Femur (tissue), 1 donor: ENCODE results near the gene PEAK1.

Source experiments
- DNase-seq: peaks from one replicate; pipeline ENCODE4 v3.0.0-alpha.2; 2017

Gene PEAK1

DNA sequence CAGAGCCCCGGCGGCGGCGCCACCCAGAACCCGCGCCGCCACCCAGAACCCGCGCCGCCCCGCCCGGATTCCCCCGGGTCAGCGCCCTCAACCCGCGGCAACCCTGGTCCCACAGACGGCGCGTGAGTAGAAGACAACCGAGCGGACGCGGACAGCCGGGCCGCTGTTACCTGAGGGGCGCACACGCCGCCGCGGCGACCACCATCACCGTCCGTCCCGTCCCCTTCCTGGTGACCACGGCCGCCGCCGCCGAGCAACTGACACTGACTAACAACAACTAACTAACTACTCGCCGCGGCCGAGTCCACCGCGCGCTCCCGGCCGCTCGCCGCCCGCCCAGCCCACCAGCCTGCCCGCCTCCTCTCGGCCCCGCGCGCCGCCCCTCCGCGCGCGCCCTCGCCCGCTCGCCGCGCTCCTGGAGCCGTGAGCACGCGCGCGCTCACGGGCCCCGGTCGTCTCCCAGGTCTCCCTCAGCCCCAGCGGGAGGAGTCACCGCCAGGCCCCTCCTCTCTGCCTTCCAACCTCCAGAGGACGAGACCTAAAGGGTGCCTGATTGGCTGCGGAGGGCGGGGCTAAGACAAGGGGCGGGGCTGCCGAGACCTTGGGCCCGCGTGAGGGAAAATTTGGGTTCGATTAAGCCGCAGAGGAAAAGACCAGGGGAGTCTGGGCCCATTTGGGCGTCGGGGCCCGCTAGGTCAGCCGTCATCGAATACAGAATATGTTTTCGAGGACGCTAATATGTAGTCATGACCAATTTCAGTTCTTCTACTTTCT, at the start of gene PEAK1:
PEAK1 (minus strand) TSS at position 269 of the 774 bp plus-strand sequence. CDS start 238,178 bp downstream, outside the sequence.
- DNase-seq: peak; percentile 100

DNA sequence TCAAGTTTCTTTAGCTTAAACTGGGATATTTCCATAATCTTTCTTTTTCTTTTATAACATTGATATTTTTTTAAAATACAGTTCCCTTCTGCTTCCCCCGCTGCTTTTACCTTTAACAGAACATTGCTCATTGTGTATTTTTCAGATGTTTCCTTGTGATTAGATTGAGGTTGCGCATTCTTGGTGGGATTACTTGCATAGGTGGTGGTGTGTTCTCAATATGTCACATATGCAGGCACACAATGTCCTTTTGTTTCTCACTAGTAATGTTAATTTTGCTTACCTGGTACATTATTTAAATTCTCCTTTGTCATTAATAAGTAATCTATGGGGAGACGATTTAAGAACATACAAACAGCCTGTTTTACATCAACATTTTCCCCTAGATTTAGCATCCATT, 49.0 kb upstream of the PEAK1 start:
- DNase-seq: no peak

GRCh38 chr15:77466521-77466920, 46.6 kb upstream of the PEAK1 start:
- no peak for DNase-seq

DNA sequence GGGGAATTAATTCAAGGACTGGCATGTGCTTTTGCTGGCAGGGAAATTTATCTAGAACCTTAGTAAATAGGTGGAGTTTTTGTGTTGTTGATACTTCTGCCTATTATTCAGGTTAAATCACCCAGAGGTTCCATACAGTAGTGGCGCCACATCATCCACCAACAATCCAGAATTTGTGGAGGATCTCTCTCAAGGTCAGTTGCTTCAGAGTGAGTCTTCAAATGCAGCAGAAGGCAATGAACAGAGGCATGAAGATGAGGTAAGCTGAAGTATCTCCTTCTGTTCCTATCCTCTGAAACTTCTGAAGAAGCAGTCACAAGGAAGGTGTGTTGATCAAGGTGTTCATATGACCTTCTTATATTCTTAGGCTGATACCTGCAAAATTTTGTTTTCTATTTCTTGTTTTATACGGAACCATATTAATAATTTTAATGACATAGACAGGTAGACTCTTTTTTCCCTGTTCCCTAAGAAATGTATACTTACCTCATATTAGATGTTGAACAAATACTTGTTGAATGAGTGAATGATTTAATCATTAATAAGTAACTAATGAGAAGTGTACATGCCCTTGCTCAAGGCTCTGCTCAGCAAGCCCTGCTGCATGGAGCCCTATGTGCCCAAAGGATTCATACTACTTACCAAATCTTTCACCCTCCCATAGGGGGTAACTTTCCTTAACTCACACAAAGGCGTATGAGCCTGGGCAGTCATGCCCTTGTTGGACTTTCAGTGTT, 44.4 kb upstream of the PEAK1 start:
- no peak for DNase-seq

DNA sequence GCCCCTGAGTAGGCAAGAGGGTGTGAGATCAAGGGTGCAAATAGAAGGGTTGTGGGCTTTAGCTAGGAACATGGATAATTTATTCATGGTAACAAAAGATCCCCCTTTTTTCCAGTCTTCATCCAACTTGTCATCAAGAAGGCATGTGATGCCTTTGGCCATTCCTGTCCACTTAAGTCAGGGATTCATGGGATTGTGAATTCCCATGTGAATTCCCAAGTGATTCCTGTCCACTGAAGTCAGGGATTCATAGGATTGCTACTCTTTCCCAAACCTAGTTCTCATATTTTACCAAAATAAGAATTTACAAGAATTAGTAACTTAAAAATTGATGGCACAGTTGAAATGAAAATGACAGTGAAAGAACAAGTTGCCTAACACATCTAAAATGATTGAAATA, 41.6 kb upstream of the PEAK1 start:
- DNase-seq: no peak

GRCh38 chr15:77459031-77459430, 39.1 kb upstream of the PEAK1 start:
- DNase-seq: no peak

DNA sequence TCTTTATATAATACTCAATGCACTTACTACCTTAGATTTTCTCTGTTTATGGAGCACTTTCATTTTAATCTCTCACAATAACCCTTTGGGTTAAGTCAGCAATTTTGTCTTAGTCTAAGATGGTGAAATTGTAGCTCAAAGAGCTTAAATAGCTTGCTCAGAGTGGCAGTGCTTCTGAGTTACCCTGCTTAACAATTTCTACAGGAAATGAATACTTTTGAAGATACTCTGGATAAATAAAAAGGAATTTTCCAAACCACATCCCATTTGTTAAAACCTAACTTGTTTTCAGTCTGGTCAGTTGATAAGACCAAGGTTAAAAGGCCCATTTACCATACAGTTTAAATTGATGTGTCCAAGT, 38.0 kb upstream of the PEAK1 start:
- no peak for DNase-seq

GRCh38 chr15:77457191-77457904, 37.4 kb upstream of the PEAK1 start:
- DNase-seq: no peak

- DNase-seq: no peak
Measured at GRCh38 chr15:77456746-77457145, 36.8 kb upstream of the PEAK1 start.

DNA sequence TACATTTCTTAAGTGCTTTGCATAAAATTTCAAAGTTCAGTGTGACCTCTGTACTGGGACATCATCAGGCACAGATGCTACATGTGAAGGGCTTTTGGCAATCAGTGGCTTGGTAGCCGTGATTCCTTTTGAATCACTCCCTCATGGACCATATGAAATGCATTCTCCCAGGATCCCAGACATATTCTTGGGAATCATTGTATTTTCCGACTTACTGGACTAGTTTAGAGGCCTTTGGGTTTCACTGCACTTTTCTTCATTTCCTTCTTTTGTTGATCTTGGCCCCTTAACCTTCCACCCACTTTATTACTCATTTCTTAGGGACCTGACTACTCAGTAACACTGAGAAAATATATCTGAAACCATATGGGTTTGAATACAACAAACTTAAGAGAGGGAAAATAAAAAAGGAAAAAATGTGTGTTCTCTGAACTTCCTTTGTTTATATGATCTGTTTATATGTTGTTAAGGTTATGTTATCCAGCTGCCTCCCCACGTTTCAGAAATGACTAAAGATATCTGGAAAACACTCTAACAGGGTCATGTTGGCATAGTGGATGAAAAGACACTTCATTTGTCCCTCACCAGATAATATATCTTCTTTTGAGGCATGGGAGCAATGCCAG, 35.9 kb upstream of the PEAK1 start:
- peak; percentile 29 for DNase-seq

DNA sequence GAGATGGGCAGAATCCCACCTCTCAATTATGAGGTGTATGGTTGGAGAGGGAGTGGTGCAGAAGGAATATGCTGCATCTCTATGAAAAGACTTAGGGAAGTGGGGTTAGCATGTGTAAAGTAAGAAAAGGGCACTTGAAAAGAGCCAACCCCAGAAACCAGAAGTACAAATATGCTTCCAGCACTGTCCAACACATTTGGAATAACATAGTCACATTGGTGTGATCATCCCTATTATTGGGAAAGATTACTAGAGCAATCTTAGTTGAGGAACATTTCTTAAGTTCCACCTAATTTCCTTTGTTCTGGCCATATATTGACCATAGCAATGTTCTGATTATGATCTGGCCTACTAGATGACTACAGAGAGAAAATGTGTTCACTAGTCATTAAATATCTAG, 35.0 kb upstream of the PEAK1 start:
- no peak for DNase-seq

DNA sequence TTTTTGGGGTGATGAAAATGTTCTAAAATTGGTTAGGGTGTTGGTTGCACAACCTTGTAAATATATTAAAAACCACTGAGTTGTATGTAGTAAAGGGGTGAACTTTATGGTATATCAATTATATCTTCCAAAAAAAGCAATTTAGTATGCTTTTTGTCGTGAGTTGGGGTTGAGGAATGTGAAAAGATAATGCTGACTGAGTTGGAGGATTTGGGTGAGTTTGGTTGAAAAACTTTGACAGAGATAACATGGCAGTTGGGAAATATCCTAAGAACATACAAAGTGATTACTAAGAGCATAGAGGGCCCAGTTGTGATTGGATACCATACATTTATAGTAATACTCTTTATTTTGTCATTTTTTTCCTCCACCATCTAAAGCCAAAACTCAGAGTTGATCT, 34.4 kb upstream of the PEAK1 start:
- DNase-seq: no peak

DNA sequence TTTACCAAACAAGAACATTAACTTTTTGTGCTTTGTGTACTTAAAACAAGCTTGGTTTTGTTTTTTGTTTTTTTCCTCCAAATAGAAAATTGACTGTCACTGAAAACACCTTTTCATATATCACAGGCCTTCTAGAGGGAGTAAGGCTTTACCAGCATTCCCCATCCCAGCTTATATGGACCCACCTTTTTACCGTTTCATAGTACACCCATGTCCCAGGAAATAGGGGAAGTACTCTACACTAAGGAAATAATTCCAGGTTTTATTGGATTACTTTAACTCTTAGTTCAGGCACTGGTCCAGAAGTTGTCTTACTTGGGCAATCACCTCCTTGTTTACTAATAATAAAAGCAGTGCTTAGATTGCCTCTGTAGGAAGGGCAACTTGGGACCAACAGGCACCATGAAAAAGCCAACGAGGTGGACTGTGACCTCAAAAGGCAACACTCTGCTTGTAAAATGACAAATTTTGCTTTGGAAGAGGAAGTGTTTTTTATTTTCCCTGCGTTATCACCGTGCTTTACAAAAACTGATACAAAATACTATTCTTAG, 27.0 kb upstream of the PEAK1 start:
- no peak for DNase-seq

DNA sequence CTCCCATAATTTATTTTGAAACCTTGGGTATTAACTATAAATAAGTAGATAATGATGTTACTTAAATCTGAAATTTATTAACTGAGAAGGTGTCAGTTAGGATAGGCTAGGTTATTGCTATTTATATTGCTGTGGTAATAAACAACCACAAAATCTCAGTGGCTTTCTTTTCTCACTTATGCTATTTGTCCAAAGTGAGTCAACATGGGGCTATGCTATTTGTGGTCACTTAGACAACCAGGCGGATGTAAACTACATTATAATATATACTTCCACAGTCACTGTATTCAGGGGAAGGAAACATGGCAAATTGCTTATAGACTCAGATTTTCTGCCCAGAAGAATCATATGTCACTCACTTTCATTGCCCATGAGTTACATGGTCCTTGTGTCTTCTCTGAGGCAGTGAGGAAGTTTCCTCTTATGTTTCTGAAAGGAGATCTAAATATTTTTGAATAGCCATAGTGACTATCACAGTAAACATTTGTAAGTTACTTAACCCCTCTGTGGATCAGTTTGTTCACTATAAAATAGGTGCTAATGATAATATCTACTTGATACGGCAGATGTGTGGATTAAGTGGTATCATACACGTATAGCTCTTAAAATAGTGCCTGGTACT, 20.6 kb upstream of the PEAK1 start:
- no peak for DNase-seq

- no peak for DNase-seq
Measured at GRCh38 chr15:77437264-77437663, 17.4 kb upstream of the PEAK1 start.

GRCh38 chr15:77436822-77437221, 16.9 kb upstream of the PEAK1 start:
- no peak for DNase-seq

- DNase-seq: no peak
Measured at GRCh38 chr15:77430652-77431051, 10.7 kb upstream of the PEAK1 start.

DNA sequence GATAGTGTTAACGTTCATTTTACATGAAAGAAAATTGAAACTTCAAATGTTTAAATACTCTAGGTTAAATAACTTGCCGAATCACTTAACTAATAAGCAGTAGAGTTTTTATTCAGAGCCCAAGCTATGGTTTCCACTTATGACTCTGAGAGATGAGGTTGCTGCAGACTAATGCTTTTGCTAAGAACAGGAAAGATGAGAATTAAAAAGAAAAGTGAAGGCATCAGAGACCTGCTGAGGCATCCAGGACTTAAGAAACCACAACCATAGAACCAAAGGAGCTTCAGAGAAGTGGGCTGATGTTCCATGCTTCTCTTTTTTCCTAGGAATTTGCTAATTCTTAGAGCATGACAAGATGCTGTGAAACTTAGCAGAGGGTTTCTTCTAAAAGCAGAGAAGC, 10.3 kb upstream of the PEAK1 start:
- no peak for DNase-seq

GRCh38 chr15:77426871-77427270, 7.0 kb upstream of the PEAK1 start:
- no peak for DNase-seq

DNA sequence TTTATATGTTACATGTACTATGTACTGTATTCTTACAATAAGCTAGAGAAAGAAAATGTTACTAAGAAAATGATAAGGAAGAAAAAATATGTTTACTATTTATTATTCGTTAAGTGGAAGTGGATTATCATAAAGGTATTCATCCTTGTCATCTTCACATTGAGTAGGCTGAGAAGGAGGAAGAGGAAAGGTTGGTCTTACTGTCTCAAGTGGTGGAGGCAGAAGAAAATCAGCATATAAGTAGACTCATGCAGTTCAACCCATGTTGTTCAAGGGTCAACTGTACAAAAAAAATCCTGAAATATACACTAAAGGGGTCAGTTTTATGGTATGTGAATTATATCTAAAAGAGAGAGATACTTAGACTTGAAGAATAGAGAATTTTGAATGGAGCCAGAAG, 6.5 kb upstream of the PEAK1 start:
- no peak for DNase-seq

DNA sequence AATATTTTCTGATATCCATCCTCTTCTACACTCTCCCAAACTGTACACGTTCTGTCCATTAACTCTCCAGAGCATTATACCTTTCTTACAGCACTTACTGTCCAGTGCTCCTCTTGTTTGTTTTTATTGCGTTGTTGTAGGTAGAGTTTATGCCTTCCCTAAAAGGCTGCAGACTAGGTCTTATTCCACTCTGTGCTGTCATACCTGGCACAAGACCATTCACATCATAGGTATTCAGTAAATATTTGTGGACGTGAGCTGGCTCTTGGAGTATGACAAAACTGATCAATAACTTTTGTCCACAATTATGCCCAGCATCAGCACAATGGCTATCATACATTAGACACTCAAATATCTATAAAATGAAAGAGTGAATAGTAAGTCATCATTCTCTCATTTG, 5.2 kb upstream of the PEAK1 start:
- no peak for DNase-seq

- peak; percentile 22 for DNase-seq
Measured at GRCh38 chr15:77421370-77421700, 1.4 kb upstream of the PEAK1 start.
